ENCODE measurements around the gene PID1. TPM values are rescaled to one million over a fixed set of nuclear protein-coding genes. Genes with fewer than 3 reads are reported as not detected.
"Not testable (repeated sequence)": the region's sequence is repeated elsewhere in the genome, so short reads cannot be mapped to it uniquely, and the experiment has no call there.

PID1 gene
- total and polyA plus RNA-seq, 10 donors, result 3.2 to 30.0 (median 14.7) TPM

DNA sequence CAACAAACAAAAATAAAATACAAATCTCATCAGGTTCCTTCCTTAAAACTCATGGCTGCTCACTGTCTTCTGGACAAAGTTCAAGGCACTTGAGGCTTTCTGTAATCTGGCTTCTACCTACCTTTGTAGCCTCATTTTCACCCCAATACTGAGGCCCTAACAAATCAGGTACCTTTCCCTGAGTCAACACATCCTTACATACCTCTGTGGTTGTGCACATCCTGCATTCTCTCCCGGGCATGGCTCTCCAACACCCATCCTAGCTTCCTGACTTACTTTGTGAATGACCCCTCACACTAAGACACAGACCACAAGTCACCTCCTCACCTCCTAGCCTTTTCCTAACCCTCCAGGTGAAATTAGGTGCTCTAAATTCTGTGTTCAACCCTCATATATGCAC lies 190.9 kb downstream of the PID1 start:
- H3K27ac ChIP-seq, result no peak overlapping the region
- no peak for DNase-seq
- WGBS, 5 donors, result 50 to 67% (median 54%) methylated on average over 1 of the region's 1 CpG

DNA sequence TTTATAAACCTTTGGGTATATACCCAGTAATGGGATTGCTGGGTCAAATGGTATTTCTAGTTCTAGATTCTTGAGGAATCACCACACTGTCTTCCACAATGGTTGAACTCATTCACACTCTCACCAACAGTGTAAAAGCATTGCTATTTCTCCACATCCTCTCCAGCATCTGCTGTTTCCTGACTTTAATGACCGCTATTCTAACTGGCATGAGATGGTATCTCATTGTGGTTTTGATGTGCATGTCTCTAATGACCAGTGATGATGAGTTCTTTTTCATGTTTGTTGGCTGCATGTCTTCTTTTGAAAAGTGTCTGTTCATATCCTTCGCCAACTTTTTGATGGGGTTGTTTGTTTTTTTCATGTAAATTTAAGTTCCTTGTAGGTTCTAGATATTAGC lies 194.2 kb downstream of the PID1 start:
- H3K36me3 ChIP-seq; H3K4me1 ChIP-seq; DNase-seq; H3K27me3 ChIP-seq (replicated peaks in 1 of 7); H3K27ac ChIP-seq; intact Hi-C loops (cut with DNase I; ENCODE audit: low total_unique reads); H3K4me3 ChIP-seq: not testable (repeated sequence)
- WGBS, 5 donors, result 74 to 90% (median 76%) methylated on average over 2 of the region's 2 CpGs
- peaks cover 0 to 26% (median 16%) of the 10 kb centered on the region in 8 donors for H3K9me3 ChIP-seq

More for the DNA sequence above, 190.9 kb downstream of the PID1 start:
- H3K4me1 ChIP-seq, result no peaks in the 10 kb centered on the region
- H3K4me3 ChIP-seq, result no peak overlapping the region
- intact Hi-C loops (cut with DNase I; ENCODE audit: low total_unique reads), result no loop called here
- H3K36me3 ChIP-seq, result no peaks in the 10 kb centered on the region
- no peak for TF ChIP-seq POLR2AphosphoS5 (IDR thresholded peaks at IDR 0.05)
- TF ChIP-seq, protein P1, sequence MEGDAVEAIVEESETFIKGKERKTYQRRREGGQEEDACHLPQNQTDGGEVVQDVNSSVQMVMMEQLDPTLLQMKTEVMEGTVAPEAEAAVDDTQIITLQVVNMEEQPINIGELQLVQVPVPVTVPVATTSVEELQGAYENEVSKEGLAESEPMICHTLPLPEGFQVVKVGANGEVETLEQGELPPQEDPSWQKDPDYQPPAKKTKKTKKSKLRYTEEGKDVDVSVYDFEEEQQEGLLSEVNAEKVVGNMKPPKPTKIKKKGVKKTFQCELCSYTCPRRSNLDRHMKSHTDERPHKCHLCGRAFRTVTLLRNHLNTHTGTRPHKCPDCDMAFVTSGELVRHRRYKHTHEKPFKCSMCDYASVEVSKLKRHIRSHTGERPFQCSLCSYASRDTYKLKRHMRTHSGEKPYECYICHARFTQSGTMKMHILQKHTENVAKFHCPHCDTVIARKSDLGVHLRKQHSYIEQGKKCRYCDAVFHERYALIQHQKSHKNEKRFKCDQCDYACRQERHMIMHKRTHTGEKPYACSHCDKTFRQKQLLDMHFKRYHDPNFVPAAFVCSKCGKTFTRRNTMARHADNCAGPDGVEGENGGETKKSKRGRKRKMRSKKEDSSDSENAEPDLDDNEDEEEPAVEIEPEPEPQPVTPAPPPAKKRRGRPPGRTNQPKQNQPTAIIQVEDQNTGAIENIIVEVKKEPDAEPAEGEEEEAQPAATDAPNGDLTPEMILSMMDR (IDR thresholded peaks at IDR 0.05 in 8 of 11, conservative IDR thresholded peaks at IDR 0.05 in 3 of 11), result no peak
- TF ChIP-seq POLR2A (IDR thresholded peaks at IDR 0.05), result no peak
- no peaks in the 10 kb centered on the region for H3K27me3 ChIP-seq (replicated peaks in 1 of 7)
- H3K9me3 ChIP-seq, result peaks cover 0 to 23% (median 13%) of the 10 kb centered on the region in 8 donors

DNA sequence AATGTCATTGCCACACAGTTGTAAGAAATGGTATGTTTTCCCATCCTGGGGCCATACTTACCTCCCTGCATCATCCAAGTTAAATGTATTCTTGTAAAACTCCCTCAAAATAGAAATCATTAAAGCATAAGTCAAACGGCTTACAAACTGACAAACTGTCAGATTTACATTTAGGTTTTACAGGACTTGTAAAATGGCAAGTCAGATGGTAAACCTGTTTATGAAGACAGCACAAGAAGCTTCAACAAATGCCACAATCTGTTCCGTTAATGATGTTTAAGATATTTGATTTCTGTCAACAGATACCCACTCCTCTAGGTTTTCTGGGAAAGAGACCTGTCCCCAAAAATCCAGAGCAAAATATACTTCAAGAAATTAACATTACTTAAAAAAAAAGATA lies 197.2 kb downstream of the PID1 start:
- Histone ChIP-seq H3K27ac (no peak overlapping the region), H3K4me1 (no peaks in the 10 kb centered on the region), H3K27me3 (replicated peaks in 1 of 7) (no peaks in the 10 kb centered on the region), H3K9me3 (peaks cover 0 to 26% (median 15%) of the 10 kb centered on the region in 8 donors), H3K4me3 (no peak overlapping the region), H3K36me3 (no peaks in the 10 kb centered on the region)
- intact Hi-C loops (cut with DNase I; ENCODE audit: low total_unique reads), result no loop called here
- 68 to 96% (median 77%) methylated on average over 2 of the region's 2 CpGs for WGBS, 5 donors
- no peak for DNase-seq
- TF ChIP-seq, protein P1 (IDR thresholded peaks at IDR 0.05 in 8 of 11, conservative IDR thresholded peaks at IDR 0.05 in 3 of 11), result no peak
- TF ChIP-seq POLR2AphosphoS5 (IDR thresholded peaks at IDR 0.05), result no peak
- TF ChIP-seq POLR2A (IDR thresholded peaks at IDR 0.05), result no peak

DNA sequence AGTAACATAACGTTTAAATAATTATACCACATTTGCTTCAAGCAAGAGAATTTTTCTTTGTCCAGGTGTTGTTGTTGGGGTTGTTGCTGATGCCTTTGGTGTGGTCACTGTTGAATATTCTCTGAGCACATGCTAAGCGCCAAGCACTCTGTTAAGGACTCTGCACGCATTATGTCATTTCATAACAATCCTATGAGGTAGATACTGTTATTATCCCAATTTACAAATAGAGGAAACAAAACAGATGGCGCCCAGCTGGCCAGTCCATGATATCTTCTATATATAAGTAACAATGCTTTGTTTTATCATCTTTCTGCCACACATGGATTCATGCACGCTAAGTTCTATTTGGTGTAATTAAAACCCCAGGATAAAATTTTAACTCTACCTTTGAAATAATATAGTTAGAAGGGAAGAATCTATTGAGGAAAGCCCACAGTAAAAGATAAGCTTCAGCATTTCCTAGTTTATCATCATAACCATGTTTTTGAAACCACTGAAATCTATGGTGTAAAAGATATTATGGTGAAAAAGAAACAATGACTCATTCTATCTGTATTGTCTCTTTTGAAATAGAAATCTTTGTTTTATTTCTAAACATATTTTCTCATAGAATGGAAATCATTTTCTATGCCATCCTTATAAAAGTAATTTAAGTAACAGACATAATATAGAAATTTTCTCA lies 199.7 kb downstream of the PID1 start:
- no peak for DNase-seq
- 84 to 93% (median 87%) methylated on average over 5 of the region's 5 CpGs for WGBS, 5 donors
- TF ChIP-seq POLR2AphosphoS5 (IDR thresholded peaks at IDR 0.05) (no peak), POLR2A (IDR thresholded peaks at IDR 0.05) (no peak)
- TF ChIP-seq, protein P1 (IDR thresholded peaks at IDR 0.05 in 8 of 11, conservative IDR thresholded peaks at IDR 0.05 in 3 of 11), result no peak

More for the DNA sequence above, 199.7 kb downstream of the PID1 start:
- Histone ChIP-seq H3K9me3 (peaks cover 0 to 40% (median 28%) of the 10 kb centered on the region in 8 donors), H3K27me3 (replicated peaks in 1 of 7) (no peaks in the 10 kb centered on the region), H3K27ac (no peak overlapping the region), H3K4me3 (no peak overlapping the region), H3K4me1 (no peaks in the 10 kb centered on the region), H3K36me3 (no peaks in the 10 kb centered on the region)
- intact Hi-C loops (cut with DNase I; ENCODE audit: low total_unique reads), result no loop called here
